Tongue (tissue), 2 donors: ENCODE results near the gene PHKB. TPM values are rescaled to one million over a fixed set of nuclear protein-coding genes. Genes with fewer than 3 reads are reported as not detected.
A peak's percentile ranks its signal among the peaks of the same experiment; 100 is the strongest.
"Not testable (repeated sequence)": the region's sequence is repeated elsewhere in the genome, so short reads cannot be mapped to it uniquely, and the experiment has no call there.

Source experiments
- DNase-seq: peaks from one replicate; pipeline ENCODE4 v3.0.0-alpha.2; 2015
- total RNA-seq: library from RNA; depleted of rRNA; stranded (reverse); fragments of >200 nt; gene quantifications from one replicate; pipeline ENCODE4 v1.2.3, GENCODE V29; 2014

PHKB gene
- total RNA-seq, 1 donor from 2014 or later, result 107 TPM

DNA sequence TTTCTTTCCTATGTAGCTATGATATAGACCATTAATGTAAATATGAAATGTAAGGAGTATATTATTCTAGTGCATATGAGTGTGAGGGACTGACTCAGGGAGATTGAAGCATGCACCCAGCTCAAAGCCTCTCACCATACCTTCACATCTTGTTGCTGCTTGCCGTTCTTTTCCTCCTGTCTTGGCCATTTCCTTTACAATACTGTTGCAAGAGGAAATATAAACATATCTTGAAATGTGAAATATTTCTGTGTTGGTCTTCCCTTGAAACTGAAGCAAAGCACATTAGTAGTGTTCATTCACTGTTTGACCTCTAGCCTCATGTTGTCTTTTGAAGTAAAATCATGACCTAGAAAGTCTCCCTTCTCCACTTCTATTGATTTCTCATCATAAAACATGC lies 46.6 kb downstream of the PHKB start:
- no peak for DNase-seq

DNA sequence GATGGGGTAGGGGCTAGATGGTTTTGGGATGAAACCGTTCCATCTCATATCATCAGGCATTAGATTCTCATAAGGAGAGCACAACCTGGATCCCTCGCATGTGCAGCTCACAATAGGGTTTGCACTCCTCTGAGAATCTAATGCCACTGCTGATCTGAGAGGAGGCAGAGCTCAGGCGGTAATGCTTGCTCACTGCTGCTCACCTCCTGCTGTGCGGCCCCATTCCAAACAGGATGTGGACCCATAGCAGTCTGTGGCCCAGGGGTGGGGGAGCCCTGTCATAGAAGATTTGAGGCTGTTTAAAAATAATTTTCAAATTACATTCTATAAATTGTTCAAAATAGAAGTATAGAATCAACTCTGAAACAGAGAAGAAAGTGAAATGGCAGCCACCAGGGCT lies 50.8 kb downstream of the PHKB start:
- DNase-seq, result no peak

DNA sequence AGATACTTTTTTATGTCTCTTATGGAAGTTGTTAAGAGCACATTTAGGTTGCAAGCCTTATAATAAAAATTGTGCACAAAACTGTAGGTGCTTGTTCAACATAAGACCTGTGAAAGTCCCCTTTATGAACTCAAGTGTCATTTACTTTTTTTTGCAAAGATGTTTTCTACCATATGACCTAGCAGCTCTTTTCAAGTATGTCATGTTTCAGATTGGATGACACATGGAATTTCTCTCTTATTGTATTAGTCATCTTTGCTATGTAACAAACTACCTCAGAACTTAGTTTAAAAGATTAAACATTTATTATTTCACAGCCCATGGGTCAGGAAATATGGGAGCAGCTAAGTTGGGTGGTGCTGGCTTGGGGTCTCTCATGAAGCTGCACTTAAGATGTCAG lies 57.9 kb downstream of the PHKB start:
- DNase-seq, result no peak

DNA sequence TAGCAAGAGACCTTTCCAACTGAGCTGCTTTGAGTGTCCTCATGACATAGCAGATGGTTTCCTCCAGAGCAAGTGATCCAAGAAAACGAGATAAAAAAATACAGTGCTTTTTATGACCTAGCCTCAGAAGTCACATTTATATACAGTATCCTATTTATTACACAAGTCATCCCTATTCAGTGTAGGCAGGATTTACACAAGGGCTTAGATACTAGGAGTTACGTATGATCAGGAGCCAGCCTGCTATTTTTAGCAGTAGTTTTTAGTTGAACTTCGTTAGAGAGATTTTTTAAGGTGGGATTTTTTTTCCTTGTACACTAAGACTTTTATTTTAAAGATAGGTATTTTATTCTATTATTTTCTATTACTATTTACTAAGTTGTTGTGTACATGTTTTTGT lies 58.4 kb downstream of the PHKB start:
- no peak for DNase-seq

DNA sequence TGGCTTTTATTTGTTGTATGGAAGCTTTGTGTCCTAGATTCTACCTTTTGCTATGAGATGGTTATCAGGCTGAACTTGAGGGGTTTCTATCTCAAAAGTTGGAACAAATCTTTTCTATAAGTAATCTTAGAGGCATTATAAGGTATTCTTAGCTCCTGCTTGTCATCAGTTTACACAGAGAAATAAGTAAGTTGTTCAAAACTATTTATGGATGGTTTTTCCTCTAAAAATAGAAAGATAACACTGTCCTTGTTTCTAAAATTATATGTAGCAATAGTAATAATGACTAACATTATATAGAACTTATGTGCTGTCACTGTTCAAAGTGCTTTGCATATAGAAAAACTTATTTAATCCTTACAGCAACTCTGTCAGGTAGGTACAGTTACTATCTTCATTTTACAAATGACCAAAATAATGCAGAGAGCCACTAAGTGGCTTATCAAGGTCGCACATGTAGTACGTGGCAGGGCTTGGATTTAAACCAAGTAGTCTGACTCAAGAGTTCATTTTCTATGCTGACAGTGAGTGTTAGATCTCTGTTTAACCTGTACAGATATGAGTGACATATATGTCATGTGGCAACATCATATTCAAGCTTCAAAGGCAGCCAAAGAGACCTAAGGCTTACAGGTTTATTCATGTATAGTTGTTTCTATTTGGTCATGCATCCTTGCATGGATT lies 59.0 kb downstream of the PHKB start:
- DNase-seq, result no peak

DNA sequence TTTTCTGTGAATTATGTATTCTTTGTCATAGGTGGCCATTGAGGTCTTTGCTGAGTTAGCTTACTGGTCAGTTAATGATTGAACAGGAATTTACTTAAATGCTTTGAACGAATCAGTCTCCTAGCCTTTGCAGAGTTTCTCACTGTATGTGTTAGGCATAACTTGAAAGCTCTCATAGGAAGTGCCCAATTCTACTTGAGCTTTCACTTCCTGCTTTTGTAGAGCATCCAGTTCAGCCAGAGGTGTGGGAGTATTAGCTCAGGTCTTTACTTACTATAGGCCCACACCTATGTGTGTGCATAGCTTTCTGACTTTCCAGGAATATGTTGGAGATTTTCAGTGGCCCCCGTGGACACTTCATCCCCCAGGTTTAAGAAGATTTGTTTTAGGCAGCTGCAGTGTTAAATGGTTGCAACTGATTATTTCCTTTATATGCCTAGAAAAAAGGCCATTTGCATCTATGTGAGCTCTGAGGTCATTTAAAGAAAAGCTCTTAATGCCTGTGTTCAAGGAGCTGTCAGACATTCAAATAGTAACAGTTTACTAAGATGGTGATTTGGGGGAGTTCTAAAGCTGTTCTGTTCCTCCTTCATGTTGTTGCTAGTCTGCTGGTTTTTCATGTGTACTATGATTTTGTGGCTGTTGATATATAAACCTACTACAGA lies 62.3 kb downstream of the PHKB start:
- DNase-seq, result no peak

DNA sequence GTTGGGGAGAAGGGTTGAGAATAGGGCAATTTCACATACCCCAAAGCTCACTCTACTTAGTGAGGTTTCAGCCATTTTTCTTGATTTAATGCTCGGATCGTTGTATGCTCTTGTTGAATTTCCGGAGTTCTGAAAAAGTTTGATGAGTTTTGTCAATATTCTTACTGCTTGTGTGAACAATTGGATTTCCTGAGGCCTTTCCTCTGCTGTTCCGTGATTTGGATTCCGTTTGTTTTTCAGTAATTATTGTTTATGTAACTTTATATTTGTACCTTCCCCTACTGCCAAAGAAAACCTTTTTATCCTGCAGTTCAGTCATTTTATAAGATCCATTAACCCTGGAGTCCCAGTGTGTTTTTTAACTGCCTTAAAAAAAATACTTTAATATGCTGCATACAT lies 62.9 kb downstream of the PHKB start:
- no peak for DNase-seq

DNA sequence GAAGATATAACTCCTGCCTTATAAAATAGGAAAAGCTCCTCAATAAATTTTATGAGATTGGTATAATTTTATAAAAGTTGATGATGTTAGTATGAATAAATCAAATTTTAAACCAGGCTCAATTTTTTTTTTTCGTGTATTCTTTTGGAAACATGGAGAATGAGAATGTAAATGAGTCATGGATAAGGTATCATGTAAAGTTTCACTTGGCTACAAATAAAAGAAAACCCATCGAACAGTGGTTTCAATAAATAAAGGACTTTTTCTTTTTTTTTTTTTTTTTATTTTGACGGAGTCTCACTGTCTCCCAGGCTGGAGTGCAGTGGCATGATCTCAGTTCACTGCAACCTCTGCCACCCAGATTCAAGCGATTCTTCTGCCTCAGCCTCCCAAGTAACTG lies 67.3 kb downstream of the PHKB start:
- no peak for DNase-seq

DNA sequence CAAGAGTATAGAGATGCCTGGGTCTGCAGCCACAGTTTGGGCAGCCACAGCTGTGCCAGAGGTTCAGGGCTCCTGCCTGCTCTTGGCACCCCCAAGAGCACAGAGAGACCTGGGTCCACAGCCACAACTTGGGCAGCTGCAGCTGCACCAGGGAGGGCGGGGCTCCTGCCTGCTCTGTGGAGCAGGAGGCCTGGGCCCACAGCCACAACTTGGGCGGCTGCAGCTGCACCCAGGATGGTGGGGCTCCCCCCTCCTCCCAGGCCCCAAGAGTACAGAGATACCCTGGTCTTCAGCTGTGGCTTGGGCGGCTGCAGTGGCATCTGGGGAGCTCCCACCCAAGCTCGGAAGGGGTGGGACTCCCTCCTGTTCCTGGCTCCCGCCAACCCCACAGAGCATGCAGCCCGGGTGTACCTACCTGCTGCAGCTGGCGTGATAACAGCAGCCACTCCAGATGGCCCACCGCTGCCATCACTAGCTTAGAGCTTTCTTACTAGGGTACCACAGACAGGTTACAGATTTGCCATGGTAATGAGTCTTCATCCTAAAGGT lies 72.7 kb downstream of the PHKB start:
- no peak for DNase-seq

DNA sequence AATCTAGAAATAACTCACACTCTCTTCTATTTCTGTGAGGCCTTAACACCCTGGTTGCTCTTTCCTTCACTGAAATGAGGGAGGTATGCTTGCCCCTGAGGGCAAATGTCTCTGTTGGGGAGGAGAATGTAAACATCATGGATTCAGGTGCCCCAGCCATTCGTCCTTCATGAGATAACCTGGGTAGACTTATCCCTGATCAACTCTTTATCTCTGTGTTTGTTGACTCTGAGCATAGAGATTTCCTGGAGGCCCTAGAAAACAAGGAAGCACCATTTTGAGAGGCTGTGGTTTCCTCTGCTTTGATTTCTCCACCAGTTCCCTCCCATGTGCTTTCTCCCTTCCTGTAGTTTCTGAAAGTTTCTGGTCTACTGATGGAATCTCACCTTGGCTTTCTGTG lies 77.3 kb downstream of the PHKB start:
- DNase-seq, result no peak

DNA sequence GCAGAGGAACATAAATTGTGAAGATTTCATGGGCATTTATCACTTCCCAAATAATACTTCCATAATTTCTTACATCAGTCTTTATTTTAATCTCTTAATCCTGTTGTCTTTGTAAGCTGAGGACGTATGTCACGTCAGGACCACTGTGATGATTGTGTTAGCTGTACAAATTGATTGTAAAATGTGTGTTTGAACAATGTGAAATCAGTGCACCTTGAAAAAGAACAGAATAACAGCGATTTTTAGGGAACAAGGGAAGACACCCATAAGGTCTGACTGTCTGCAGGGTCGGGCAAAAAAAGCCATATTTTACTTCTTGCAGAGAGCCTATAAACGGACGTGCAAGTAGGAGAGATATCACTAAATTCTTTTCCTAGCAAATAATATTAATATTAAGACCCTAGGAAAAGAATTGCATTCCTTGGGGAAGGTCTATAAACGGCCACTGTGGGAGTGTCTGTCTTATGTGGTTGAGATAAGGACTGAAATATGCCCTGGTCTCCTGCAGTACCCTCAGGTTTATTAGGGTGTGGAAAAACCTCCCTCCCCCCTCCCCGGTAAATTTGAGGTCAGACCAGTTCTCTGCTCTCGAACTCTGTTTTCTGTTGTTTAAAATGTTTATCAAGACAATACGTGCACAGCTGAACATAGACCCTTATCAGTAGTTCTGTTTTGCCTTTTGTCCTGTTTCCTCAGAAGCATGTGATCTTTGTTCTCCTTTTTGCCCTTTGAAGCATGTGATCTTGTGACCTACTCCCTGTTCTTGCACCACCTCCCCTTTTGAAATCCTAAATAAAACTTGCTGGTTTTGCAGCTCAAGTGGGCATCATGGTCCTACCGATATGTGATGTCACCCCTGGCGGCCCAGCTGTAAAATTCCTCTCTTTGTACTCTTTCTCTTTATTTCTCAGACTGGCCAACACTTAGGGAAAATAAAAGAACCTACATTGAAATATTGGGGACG lies 78.9 kb downstream of the PHKB start:
- DNase-seq, result not testable (repeated sequence)

DNA sequence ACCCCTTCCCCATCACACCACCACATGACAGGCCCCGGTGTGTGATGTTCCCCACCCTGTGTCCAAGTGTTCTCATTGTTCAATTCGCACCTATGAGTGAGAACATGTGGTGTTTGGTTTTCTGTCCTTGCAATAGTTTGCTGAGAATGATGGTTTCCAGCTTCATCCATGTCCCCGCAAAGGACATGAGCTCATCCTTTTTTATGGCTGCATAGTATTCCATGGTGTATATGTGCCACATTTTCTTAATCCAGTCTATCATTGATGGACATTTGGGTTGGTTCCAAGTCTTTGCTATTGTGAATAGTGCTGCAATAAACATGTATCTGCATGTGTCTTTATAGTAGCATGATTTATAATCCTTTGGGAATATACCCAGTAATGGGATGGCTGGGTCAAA lies 80.0 kb downstream of the PHKB start:
- DNase-seq, result not testable (repeated sequence)

DNA sequence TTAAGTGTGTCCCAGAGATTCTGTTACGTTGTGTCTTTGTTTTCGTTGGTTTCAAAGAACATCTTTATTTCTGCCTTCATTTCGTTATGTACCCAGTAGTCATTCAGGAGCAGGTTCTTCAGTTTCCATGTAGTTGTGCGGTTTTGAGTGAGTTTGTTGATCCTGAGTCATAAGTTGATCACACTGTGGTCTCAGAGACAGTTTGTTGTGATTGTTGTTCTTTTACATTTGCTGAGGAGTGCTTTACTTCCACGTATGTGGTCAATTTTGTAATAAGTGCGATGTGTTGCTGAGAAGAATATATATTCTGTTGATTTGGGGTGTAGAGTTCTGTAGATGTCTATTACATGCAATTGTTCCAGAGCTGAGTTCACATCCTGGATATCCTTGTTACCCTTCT lies 83.1 kb downstream of the PHKB start:
- not testable (repeated sequence) for DNase-seq

DNA sequence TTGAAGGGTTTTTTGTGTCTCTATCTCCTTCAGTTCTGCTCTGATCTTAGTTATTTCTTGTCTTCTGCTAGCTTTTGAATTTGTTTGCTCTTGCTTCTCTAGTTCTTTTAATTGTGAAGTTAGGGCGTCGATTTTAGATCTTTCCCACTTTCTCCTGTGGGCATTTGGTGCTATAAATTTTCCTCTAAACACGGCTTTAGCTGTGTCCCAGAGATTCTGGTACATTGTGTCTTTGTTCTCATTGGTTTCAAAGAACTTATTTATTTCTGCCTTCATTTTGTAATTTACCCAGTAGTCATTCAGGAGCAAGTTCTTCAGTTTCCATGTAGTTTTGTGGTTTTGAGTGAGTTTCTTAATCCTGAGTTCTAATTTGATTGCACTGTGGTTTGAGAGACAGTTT lies 90.1 kb downstream of the PHKB start:
- not testable (repeated sequence) for DNase-seq

DNA sequence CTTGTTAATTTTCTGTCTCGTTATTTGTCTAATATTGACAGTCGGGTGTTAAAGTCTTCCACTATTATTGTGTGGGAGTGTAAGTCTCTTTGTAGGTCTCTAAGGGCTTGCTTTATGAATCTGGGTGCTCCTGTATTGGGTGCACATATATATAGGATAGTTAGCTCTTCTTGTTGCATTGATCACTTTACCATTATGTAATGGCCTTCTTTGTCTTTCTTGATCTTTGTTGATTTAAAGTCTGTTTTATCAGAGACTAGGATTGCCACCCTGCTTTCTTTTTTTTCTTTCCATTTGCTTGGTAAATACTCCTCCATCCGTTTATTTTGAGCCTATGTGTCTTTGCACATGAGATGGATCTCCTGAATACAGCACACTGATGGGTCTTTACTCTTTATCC lies 90.6 kb downstream of the PHKB start:
- DNase-seq, result not testable (repeated sequence)

DNA sequence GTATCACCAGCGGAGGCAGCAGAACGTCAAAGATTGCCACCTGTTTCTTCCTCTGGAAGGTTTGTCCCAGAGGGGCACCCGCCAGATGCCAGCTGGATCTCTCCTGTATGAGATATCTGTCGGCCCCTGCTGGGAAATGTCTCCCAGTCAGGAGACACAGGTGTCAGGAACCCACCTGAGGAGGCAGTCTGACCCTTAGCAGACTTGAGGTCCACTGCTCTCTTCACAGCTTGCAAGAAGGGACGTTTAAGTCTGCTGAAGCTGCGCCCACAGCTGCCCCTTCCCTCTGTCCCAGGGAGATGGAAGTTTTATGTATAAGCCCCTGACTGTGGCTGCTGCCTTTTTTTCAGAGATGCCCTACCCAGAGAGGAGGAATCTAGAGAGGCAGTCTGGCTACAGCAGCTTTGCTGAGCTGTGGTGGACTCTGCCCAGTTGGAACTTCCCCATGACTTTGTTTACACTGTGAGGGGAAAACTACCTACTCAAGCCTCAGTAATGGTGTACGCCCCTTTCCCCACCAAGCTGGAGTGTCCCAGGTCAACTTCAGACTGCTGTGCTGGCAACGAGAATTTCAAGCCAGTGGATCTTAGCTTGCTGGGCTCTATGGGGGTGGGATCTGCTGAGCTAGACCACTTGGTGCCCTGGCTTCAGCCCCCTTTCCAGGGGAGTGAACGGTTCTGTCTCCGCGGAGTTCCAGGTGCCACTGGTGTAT lies 92.9 kb downstream of the PHKB start:
- no peak for DNase-seq

DNA sequence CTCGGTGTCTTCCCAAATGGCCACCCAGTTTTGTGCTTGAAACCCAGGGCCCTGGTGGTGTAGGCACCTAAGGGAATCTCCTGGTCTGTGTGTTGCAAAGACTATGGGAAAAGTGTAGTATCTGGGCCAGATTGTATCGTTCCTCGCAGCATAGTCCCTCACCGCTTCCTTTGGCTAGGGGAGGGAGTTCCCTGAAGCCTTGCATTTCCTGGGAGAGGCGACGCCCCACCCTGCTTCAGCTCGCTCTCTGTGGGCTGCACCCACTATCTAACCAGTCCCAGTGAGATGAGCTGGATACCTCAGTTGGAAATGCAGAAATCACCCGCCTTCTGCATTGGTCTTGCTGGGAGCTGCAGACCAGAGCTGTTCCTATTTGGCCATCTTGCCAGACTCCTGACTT lies 93.5 kb downstream of the PHKB start:
- DNase-seq, result not testable (repeated sequence)

DNA sequence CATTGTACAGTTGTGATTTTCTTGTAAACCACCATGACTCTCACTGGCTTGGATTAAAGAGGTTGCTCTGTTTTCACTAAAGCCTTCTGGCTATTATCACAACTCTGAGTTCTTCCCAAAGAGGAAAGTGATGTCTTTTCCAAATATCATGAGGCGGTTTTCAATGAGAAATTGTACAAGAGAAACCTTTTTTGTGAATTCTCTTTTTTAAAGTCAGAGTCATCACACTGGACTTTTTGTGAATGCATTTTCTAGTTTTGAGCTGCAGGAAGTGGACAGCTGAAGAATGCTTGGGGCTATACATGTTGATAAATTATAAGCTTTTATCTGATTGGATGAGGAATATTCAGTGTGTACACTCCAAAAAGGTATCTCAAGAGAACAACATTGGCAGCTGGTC lies 100.2 kb downstream of the PHKB start:
- no peak for DNase-seq

DNA sequence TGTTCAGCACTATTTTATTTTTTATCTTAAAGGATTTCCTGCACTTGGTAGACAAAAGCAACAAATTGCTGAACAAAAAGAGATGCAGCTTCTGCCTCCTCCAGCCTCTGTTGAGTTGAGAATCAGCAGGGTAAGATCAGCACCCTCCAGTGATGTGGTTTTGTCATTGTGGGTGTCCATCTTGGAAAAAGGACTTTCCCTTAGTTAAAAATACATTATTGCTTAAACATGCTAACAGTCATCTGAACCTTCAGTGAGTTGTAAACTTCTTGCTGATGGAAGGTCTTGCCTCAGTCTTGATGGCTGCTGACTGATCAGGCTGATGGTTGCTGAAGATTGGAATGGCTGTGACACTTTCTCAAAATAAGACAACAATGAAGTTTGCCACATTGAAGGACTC lies 101.2 kb downstream of the PHKB start:
- no peak for DNase-seq

DNA sequence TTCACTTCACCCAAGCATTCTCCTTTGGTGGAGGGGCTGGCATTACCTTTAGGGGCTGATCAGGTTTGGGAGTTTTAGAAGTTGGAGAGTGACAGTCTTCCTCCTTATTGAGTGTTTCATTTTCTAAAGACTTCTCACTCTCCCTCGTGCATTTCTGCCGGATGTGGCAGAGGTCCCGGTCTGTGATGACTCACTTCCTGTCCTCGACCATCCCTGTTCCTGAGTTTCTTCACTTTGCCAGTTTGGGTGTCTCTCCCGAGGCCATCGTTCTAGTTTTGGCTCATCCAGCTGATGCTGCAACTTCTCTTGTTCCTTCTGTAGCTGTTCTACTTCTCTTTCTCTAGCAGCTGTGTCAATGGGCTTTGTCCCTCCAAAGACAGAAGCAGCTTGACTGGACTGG lies 104.3 kb downstream of the PHKB start:
- peak; percentile 2 for DNase-seq

DNA sequence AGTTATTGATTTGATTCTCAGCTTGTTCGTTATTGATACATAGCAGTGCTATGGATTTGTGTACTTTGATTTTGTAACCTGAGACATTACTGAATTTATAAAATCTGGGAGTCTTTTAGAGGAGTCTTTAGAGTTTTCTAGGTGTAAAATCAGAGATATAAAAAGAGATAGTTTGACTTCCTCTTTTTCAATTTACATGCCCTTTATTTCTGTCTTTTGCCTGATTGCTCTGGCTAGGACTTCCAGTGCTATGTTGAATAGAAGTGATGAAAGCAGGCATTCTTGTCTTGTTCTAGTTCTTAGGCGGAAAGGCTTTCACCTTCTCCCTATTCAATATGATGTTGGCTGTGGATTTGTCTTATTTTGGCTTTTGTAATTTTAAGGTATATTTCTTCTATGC lies 106.2 kb downstream of the PHKB start:
- no peak for DNase-seq

DNA sequence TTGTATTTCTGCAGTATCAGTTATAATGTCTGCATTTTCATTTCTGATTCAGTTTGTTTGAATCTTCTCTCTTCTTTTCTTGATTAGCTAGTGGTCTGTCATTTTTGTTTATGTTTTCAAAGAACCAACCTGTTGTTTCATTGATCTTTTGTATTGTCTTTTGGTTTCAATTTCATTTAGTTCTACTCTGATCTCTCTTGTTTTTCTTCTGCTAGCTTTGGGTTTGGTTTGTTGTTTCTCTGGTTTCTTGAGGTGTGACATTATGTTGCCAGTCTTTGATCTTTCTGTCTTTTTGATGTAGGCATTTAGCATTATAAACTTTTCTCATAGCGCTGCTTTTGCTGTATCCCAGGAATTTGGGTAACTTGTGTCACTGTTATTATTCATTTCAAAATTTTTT lies 107.2 kb downstream of the PHKB start:
- no peak for DNase-seq
